Activated CD4-positive, CD25-positive, alpha-beta regulatory T cell treated with anti-CD3 and anti-CD28 coated beads, Interleukin-2, amount 50 U/mL, for 72 hours (primary cell): ENCODE data around the gene SARDH.

Source experiments
- DNase-seq: peaks from one replicate; pipeline ENCODE4 v3.0.0; 2021

Gene SARDH

GRCh38 chr9:133731876-133732638 is 6.1 kb downstream of the SARDH start:
- DNase-seq, result no peak

- DNase-seq, result no peak
Observed at GRCh38 chr9:133730994-133731715, 7.0 kb downstream of the SARDH start.

- DNase-seq, result no peak
Observed at GRCh38 chr9:133729617-133730281, 8.4 kb downstream of the SARDH start.

- no peak for DNase-seq
Observed at GRCh38 chr9:133728856-133729616, 9.1 kb downstream of the SARDH start.

- no peak for DNase-seq
Observed at GRCh38 chr9:133727876-133728441, 10.2 kb downstream of the SARDH start.

- DNase-seq, result no peak
Observed at GRCh38 chr9:133727277-133727875, 10.8 kb downstream of the SARDH start.

- DNase-seq, result peak; percentile 49
Observed at GRCh38 chr9:133726401-133727276, 11.5 kb downstream of the SARDH start.

- no peak for DNase-seq
Observed at GRCh38 chr9:133725886-133726285, 12.3 kb downstream of the SARDH start.

GRCh38 chr9:133718563-133719315 is 19.4 kb downstream of the SARDH start:
- DNase-seq, result no peak

- no peak for DNase-seq
Observed at GRCh38 chr9:133717113-133718031, 20.8 kb downstream of the SARDH start.

- DNase-seq, result no peak
Observed at GRCh38 chr9:133716564-133717112, 21.5 kb downstream of the SARDH start.

- no peak for DNase-seq
Observed at GRCh38 chr9:133715866-133716563, 22.1 kb downstream of the SARDH start.

GRCh38 chr9:133715295-133715865 is 22.8 kb downstream of the SARDH start:
- no peak for DNase-seq

- no peak for DNase-seq
Observed at GRCh38 chr9:133714606-133715294, 23.4 kb downstream of the SARDH start.

GRCh38 chr9:133713960-133714495 is 24.1 kb downstream of the SARDH start:
- DNase-seq, result no peak

GRCh38 chr9:133713150-133713959 is 24.8 kb downstream of the SARDH start:
- no peak for DNase-seq
